ENCODE measurements around the gene MXD1. TPM values are rescaled to one million over a fixed set of nuclear protein-coding genes. Genes with fewer than 3 reads are reported as not detected.

Gene MXD1
- total RNA-seq, 1 experiment from 2014 or later = 3.7 TPM

GRCh38 chr2:69968609-69969008 lies 53.7 kb downstream of the MXD1 start:
- H3K23ac ChIP-seq (ENCODE audit: insufficient read length, low read depth, low read length) = no peak overlapping the region
- Mint-ChIP-seq H3K36me3 (ENCODE audit: insufficient read depth in 1 of 3, low read depth in 3 of 3) (no peaks in the 10 kb centered on the region), H3K27me3 (ENCODE audit: low read depth) (peaks cover 3% of the 10 kb centered on the region), H3K4me3 (no peak overlapping the region), H3K27ac (no peak overlapping the region), H3K9me3 (no peaks in the 10 kb centered on the region), H3K4me1 (peaks cover 13 to 16% of the 10 kb centered on the region in 2 experiments)
- no peaks in the 10 kb centered on the region for H3K9me3 ChIP-seq (ENCODE audit: control insufficient read depth, low read depth, low read length)
- H3K79me1 ChIP-seq (ENCODE audit: insufficient read depth, low read depth, low read length, poor library complexity, severe bottlenecking) = no peaks in the 10 kb centered on the region
- DNase-seq = no peak
- H3K27ac ChIP-seq (ENCODE audit: insufficient read length, low read depth, low read length) = no peak overlapping the region
- no peaks in the 10 kb centered on the region for H3K23me2 ChIP-seq (ENCODE audit: insufficient read length, low read depth, low read length, poor library complexity, severe bottlenecking)
- H2AFZ ChIP-seq (ENCODE audit: low read length) = no peak overlapping the region
- peaks cover 3% of the 10 kb centered on the region for H4K20me1 ChIP-seq (ENCODE audit: control insufficient read depth, insufficient read depth, insufficient read length)
- no peak overlapping the region for H2BK12ac ChIP-seq (ENCODE audit: insufficient read length, low read depth, low read length)
- H3K18ac ChIP-seq (ENCODE audit: insufficient read length, low read depth, low read length) = no peak overlapping the region
- H3K4ac ChIP-seq (ENCODE audit: low read depth, low read length) = no peak overlapping the region
- H3K56ac ChIP-seq (ENCODE audit: insufficient read length, low read depth, low read length) = no peak overlapping the region
- H4K8ac ChIP-seq (replicated peaks; ENCODE audit: insufficient read length, low read depth, low read length) = no peak overlapping the region
- no peak for TF ChIP-seq CTCF (conservative IDR thresholded peaks at IDR 0.05)
- no peaks in the 10 kb centered on the region for H3K79me2 ChIP-seq (ENCODE audit: insufficient read depth, low read length)
- H2BK15ac ChIP-seq (ENCODE audit: low read depth, low read length) = no peak overlapping the region
- no peak overlapping the region for H2AK5ac ChIP-seq (ENCODE audit: insufficient read length, low read length)
- no peak overlapping the region for H3K9ac ChIP-seq (ENCODE audit: extremely low read depth, insufficient read length, low read length)
- no peak overlapping the region for H2BK5ac ChIP-seq (ENCODE audit: insufficient read length, low read length)
- H3K4me2 ChIP-seq (ENCODE audit: insufficient read depth, insufficient read length, low read length) = no peak overlapping the region
- H3K27me3 ChIP-seq (ENCODE audit: insufficient read depth, low read length) = no peaks in the 10 kb centered on the region; the same call in 1 of the 2 replicates
- H3K4me1 ChIP-seq (ENCODE audit: insufficient read depth, low read length) = no peaks in the 10 kb centered on the region; the same call in 1 of the 2 replicates
- no peak overlapping the region for H3K14ac ChIP-seq (ENCODE audit: insufficient read depth, low read length)
- no peak overlapping the region for H2BK120ac ChIP-seq (ENCODE audit: low read depth, low read length, poor library complexity, severe bottlenecking)
- H3T11ph ChIP-seq (ENCODE audit: low read length) = no peak overlapping the region
- no CpG with 5 or more reads among the region's 10 CpGs for WGBS (ENCODE audit: extremely low coverage, insufficient read length, low lambda C conversion rate)
- H2BK20ac ChIP-seq (ENCODE audit: low read depth, low read length, poor library complexity, severe bottlenecking) = no peak overlapping the region
- no peak overlapping the region for H4K91ac ChIP-seq (ENCODE audit: insufficient read length, low read depth, low read length)
- no peak overlapping the region for H4K5ac ChIP-seq (ENCODE audit: insufficient read length, low read depth, low read length)

Data from H9 (cell line).